Mucosa of descending colon (tissue), 3 donors: Measurements from ENCODE around the gene SPOCK3. TPM values are rescaled to one million over a fixed set of nuclear protein-coding genes. Genes with fewer than 3 reads are reported as not detected.
"Not testable (repeated sequence)": the region's sequence is repeated elsewhere in the genome, so short reads cannot be mapped to it uniquely, and the experiment has no call there.

Experiments used
- ATAC-seq: fragments of 200-7000 bp; cut with Tn5 transposase; one replicate; pipeline ENCODE4 v1.9.1; 2020; ENCODE audit warnings: mild to moderate bottlenecking, moderate library complexity
- DNase-seq, 3 donors: peaks; one replicate each; pipeline ENCODE4 v3.0.0-alpha.2; 2020
- H3K36me3 ChIP-seq: fragments of 200-600 bp; one replicate; pipeline ENCODE4 v1.8.0; 2021; ENCODE audit warnings: low read depth, mild to moderate bottlenecking
- H3K4me1 ChIP-seq: fragments of 200-600 bp; one replicate; pipeline ENCODE4 v1.8.0; 2021; ENCODE audit warnings: low read depth, mild to moderate bottlenecking
- H3K4me3 ChIP-seq: fragments of 200-600 bp; one replicate; pipeline ENCODE4 v1.8.0; 2021; ENCODE audit warnings: mild to moderate bottlenecking
- H3K9me3 ChIP-seq: fragments of 200-600 bp; one replicate; pipeline ENCODE4 v1.8.0; 2021; ENCODE audit warnings: mild to moderate bottlenecking
- intact Hi-C, 2 donors: fragments of 100-400 bp; cut with DNase I in 1 of 2; cut with micrococcal nuclease in 1 of 2; formaldehyde crosslinking; loops; one replicate each; pipeline versions ENCODE4 v1.11.0 to v1.11.1; 2022; cut with DNase I, micrococcal nuclease
- long read RNA-seq, 2 donors: library from polyadenylated mRNA; unstranded; transcript quantifications; one replicate each; pipeline ENCODE4 v2.0.0, GENCODE V29; 2019 to 2021
- total RNA-seq, 3 donors: library from RNA; stranded (reverse); fragmentation: NEBNext Ultra II Directional in 2 of 3; extraction: Animal tissue kit (Norgen Biotek cat#: 25700) in 2 of 3; gene quantifications; one replicate each; pipeline versions ENCODE4 v1.2.1 to v1.2.4, GENCODE V29; 2021 to 2023
- TF ChIP-seq, protein P1 (sequence below): fragments of 200-600 bp; IDR thresholded peaks from one replicate; pipeline ENCODE4 v1.8.0; 2022; ENCODE audit warnings: antibody characterized with exemption, mild to moderate bottlenecking
- donor health status: DM: no; HTN: no; CAD: no; lungs with moderate emphysema.
- donor health status: DM: no; HTN: no; CAD: no.
- donor health status: DM: no; HTN: yes; CAD: no.

The SPOCK3 gene
- 1 to 10 TPM in 1 of 3 donors, under 1 TPM in 2; 0.55 to 3.6 (median 0.55) TPM for total RNA-seq
- long read RNA-seq, donor 1, partial matches to known transcripts: 0 of 1 reads
- long read RNA-seq, donor 1, other reads (novel, unspliced or antisense): 1 of 1 reads
- long read RNA-seq, donor 2: 0 reads

DNA sequence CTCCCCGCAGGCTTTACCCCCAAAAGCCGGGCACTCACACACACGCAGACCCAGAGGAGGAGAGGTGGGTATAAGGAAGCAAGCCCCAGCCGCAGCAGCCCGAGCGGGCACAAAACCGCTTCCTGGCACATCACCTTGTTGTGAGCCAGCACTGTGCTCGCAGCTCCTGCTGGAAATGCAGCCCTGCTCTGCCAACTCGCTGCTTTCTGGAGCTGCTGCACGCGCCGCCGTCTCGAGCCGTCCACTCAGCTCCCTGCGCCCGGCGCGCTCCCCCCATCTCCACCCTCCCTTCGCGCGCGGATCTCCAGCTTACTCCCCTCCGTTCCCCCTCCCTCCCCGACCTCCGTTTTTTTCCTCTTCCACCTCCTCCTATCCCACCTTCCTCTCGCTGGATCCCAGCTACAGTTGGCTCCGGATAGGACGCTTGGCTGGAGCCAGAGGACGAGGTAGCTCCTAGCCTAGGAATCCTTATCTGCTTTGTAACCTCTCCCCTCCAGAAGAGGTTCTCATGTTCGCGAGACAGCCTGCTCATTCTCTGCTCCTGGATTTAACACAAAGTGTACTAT, at the start of gene SPOCK3:
TSS of gene SPOCK3 (minus strand) at position 179 of the 566 bp plus-strand sequence.
- no peak within 1 kb of the TSS for H3K4me3 ChIP-seq
- intact Hi-C loops: no loop called here
- no peak for DNase-seq

GRCh38 chr4:167282171-167282864, 48.0 kb upstream of the SPOCK3 start:
- intact Hi-C loops: no loop called here

More for the DNA sequence above, at the start of gene SPOCK3:
- H3K9me3 ChIP-seq: no peaks in the 10 kb centered on the region
- TF ChIP-seq, protein P1, sequence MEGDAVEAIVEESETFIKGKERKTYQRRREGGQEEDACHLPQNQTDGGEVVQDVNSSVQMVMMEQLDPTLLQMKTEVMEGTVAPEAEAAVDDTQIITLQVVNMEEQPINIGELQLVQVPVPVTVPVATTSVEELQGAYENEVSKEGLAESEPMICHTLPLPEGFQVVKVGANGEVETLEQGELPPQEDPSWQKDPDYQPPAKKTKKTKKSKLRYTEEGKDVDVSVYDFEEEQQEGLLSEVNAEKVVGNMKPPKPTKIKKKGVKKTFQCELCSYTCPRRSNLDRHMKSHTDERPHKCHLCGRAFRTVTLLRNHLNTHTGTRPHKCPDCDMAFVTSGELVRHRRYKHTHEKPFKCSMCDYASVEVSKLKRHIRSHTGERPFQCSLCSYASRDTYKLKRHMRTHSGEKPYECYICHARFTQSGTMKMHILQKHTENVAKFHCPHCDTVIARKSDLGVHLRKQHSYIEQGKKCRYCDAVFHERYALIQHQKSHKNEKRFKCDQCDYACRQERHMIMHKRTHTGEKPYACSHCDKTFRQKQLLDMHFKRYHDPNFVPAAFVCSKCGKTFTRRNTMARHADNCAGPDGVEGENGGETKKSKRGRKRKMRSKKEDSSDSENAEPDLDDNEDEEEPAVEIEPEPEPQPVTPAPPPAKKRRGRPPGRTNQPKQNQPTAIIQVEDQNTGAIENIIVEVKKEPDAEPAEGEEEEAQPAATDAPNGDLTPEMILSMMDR: no peak
- H3K4me1 ChIP-seq: no peaks in the 10 kb centered on the region
- peak; percentile 31 for ATAC-seq
- no peaks in the 10 kb centered on the region for H3K36me3 ChIP-seq

DNA sequence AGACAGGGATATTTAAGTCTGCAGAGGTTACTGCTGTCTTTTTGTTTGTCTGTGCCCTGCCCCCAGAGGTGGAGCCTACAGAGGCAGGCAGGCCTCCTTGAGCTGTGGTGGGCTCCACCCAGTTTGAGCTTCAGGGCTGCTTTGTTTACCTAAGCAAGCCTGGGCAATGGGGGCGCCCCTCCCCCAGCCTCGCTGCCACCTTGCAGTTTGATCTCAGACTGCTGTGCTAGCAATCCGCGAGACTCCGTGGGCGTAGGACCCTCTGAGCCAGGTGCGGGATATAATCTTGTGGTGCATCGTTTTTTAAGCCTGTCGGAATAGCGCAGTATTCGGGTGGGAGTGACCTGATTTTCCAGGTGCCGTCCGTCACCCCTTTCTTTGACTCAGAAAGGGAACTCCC, 47.3 kb upstream of the SPOCK3 start:
- H3K4me3 ChIP-seq, DNase-seq, intact Hi-C loops, H3K36me3 ChIP-seq, H3K9me3 ChIP-seq, ATAC-seq, H3K4me1 ChIP-seq: not testable (repeated sequence)

More at GRCh38 chr4:167282171-167282864, 48.0 kb upstream of the SPOCK3 start:
- H3K4me1 ChIP-seq: no peaks in the 10 kb centered on the region
- DNase-seq (no peak), ATAC-seq (no peak)
- TF ChIP-seq, protein P1: no peak
- no peak overlapping the region for H3K4me3 ChIP-seq
- no peaks in the 10 kb centered on the region for H3K36me3 ChIP-seq
- no peaks in the 10 kb centered on the region for H3K9me3 ChIP-seq

DNA sequence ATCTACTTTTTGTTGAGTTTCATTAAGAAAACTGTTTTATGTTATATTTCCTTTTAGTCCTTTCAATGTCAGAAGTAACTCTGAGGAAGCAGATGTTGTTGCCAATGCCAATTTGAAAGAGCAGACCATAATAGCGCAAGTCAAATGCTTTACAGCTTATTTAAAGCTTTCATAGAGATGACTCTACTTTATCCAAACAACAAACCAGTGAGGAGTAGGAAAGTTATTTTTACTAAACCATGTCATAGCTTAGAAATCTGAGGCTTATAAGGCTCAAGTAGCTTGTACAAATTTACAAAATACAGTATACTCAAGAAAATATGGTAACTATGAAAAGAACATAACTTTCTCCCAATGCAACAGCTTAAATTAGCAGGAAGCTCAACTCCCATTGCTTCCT, 40.1 kb upstream of the SPOCK3 start:
- Histone ChIP-seq H3K9me3 (no peaks in the 10 kb centered on the region), H3K4me3 (no peak overlapping the region), H3K4me1 (no peaks in the 10 kb centered on the region), H3K36me3 (no peaks in the 10 kb centered on the region)
- DNase-seq: no peak
- TF ChIP-seq, protein P1: no peak
- intact Hi-C loops: no loop called here
- ATAC-seq: no peak

DNA sequence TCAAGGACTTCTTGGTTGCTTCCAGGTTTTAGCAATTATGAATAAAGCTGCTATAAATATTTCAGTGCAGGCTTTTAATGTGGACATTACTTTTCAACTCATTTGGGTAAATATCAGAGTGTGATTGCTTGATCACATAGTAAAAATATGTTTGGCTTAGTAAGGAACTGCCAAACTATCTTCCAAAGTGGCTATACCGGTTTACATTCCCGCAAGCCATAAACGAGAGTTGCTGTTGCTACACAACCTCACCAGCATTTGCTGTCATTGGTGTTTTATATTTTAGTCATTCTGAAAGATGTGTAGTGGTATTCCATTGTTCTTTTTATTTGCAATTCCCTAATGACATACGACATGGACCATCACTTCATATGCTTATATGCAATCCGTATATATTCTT, 30.9 kb upstream of the SPOCK3 start:
- ATAC-seq (no peak), DNase-seq (no peak)
- no peaks in the 10 kb centered on the region for H3K36me3 ChIP-seq
- H3K9me3 ChIP-seq: no peaks in the 10 kb centered on the region
- no peak overlapping the region for H3K4me3 ChIP-seq
- H3K4me1 ChIP-seq: no peaks in the 10 kb centered on the region
- intact Hi-C loops: no loop called here
- TF ChIP-seq, protein P1: no peak

DNA sequence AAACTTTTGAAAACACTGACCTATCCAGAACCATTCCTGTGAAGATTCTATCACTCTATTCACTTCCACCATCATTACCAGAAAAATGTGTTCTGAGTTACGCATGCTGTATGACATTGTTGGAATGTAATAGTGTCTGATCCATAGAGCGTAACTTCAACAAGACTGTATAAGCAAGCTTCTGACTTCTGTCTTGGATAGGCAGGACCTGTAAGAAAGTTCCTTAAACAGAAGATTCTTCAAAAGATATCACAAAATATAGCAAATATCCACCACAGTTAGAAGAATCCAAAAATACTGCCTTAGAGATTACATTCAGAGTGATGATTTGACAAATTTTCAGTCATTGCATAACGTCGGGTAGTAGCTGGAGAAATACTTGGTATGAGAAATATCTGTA, 14.0 kb upstream of the SPOCK3 start:
- TF ChIP-seq, protein P1: no peak
- no peak for ATAC-seq
- intact Hi-C loops: no loop called here

More for the DNA sequence above, 14.0 kb upstream of the SPOCK3 start:
- no peak overlapping the region for H3K4me3 ChIP-seq
- H3K36me3 ChIP-seq: no peaks in the 10 kb centered on the region
- no peak for DNase-seq
- H3K4me1 ChIP-seq: no peaks in the 10 kb centered on the region
- H3K9me3 ChIP-seq: no peaks in the 10 kb centered on the region
